Lung microvascular endothelial cell (primary cell): Measurements from ENCODE around the gene IQGAP2. TPM values are rescaled to one million over a fixed set of nuclear protein-coding genes. Genes with fewer than 3 reads are reported as not detected.
"Not testable (repeated sequence)": the region's sequence is repeated elsewhere in the genome, so short reads cannot be mapped to it uniquely, and the experiment has no call there.

ENCODE experiments used
- DNase-seq, 2 donors: peaks; one replicate each; pipeline versions ENCODE4 v3.0.0 to v3.0.0-alpha.2; 2010; ENCODE audit warnings: low read depth in 2 of 2
- total RNA-seq: library from RNA; depleted of rRNA; stranded (reverse); fragments of >200 nt; gene quantifications from 2 replicates; pipeline ENCODE4 v1.2.1, GENCODE V29; 2014

The IQGAP2 gene
- total RNA-seq, 1 donor from 2014 or later: 3.4 TPM

- no peak for DNase-seq
Observed at GRCh38 chr5:76737846-76738245, 334.8 kb downstream of the IQGAP2 start.

GRCh38 chr5:76741506-76741905 is 338.4 kb downstream of the IQGAP2 start:
- not testable (repeated sequence) for DNase-seq

- no peak for DNase-seq
Observed at GRCh38 chr5:76742583-76742982, 339.5 kb downstream of the IQGAP2 start.

GRCh38 chr5:76744632-76745031 is 341.5 kb downstream of the IQGAP2 start:
- no peak for DNase-seq

GRCh38 chr5:76745670-76746069 is 342.6 kb downstream of the IQGAP2 start:
- DNase-seq: no peak

- no peak for DNase-seq
Observed at GRCh38 chr5:76746677-76747076, 343.6 kb downstream of the IQGAP2 start.

- DNase-seq: no peak
Observed at GRCh38 chr5:76747706-76748105, 344.6 kb downstream of the IQGAP2 start.

GRCh38 chr5:76751291-76751690 is 348.2 kb downstream of the IQGAP2 start:
- DNase-seq: no peak

- DNase-seq: no peak
Observed at GRCh38 chr5:76754668-76755078, 351.6 kb downstream of the IQGAP2 start.

GRCh38 chr5:76755779-76756637 is 352.9 kb downstream of the IQGAP2 start:
- DNase-seq: no peak

- no peak for DNase-seq
Observed at GRCh38 chr5:76757049-76757448, 354.0 kb downstream of the IQGAP2 start.

Other genes starting within 250 kb of the IQGAP2 start
- gene F2RL2, start 220.1 kb downstream of the IQGAP2 start, total RNA-seq: 0.22 TPM in 1 of 2 replicates, not detected in the other